Thymus (tissue), 2 donors: ENCODE results near the gene SLC38A6. TPM values are rescaled to one million over a fixed set of nuclear protein-coding genes. Genes with fewer than 3 reads are reported as not detected.

Experiments
- polyA plus RNA-seq: library from polyadenylated mRNA; stranded (reverse); fragments of 200-250 nt; gene quantifications from one replicate; pipeline ENCODE4 v1.2.3, GENCODE V29; 2013
- total RNA-seq: library from RNA; stranded (reverse); fragments of 120-200 nt; gene quantifications from one replicate; pipeline ENCODE4 v1.2.4, GENCODE V29; 2013
- donor health status: healthy.

The SLC38A6 gene
- total and polyA plus RNA-seq, 2 donors = 10.1 to 27.0 TPM

Other genes starting within 250 kb of the SLC38A6 start
- 64.0 TPM for gene MNAT1, start 246.5 kb upstream of the SLC38A6 start, total RNA-seq
- 35.6 TPM for gene MNAT1, start 246.5 kb upstream of the SLC38A6 start, polyA plus RNA-seq
- 9.1 TPM for gene TRMT5, start 166 bp upstream of the SLC38A6 start, total RNA-seq
- 6.3 TPM for gene TRMT5, start 166 bp upstream of the SLC38A6 start, polyA plus RNA-seq